GM12874 (cell line): ENCODE results near the gene FGF19.

Experiments used
- TF ChIP-seq, protein P1 (sequence below): IDR thresholded peaks from 2 replicates; pipeline ENCODE4 v1.5.1; 2011; ENCODE audit warnings: low read depth, mild to moderate bottlenecking, control low read depth, low read length, moderate library complexity; ENCODE audit not compliant: insufficient read depth

Gene FGF19

DNA sequence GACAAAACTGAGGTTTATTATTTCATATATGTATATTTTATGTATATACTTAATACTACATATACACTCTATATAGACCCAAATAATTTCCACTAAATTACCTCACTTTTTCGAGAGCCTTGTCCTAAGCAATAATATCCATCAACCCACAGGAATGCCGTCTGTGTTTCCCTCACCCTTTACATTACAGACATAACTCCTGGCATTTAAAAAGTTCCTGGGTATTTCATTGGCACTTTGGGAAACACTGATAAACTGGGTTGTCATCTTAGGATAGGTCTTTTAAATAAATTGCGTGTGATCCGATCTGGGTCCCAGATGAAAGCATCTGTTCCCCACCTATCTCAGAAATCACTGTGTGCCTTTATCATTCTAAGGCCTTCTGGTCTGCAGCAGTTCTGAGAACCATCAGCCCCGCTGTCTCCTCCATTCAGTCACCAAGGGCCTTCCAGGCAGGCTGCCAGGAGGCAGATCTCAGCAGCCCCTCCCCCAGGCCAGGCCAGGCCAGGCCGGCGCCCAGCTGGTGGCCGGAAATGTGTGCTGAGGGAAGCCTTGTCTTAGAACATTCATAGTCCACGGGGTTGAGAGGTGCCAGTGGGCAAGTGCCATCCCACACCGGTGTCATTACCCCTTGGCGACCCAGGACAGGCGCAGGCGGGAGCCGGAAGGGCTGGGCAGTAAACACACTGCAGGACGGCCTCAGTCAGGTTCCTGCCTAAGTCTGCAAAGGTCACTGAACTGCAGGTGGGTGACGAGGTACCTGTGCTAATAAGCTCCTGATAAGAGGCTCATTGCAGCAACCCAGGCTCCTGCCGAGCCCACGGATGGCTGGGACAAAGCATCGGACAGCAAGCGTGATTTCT is 3.3 kb downstream of the FGF19 start:
- TF ChIP-seq, protein P1, sequence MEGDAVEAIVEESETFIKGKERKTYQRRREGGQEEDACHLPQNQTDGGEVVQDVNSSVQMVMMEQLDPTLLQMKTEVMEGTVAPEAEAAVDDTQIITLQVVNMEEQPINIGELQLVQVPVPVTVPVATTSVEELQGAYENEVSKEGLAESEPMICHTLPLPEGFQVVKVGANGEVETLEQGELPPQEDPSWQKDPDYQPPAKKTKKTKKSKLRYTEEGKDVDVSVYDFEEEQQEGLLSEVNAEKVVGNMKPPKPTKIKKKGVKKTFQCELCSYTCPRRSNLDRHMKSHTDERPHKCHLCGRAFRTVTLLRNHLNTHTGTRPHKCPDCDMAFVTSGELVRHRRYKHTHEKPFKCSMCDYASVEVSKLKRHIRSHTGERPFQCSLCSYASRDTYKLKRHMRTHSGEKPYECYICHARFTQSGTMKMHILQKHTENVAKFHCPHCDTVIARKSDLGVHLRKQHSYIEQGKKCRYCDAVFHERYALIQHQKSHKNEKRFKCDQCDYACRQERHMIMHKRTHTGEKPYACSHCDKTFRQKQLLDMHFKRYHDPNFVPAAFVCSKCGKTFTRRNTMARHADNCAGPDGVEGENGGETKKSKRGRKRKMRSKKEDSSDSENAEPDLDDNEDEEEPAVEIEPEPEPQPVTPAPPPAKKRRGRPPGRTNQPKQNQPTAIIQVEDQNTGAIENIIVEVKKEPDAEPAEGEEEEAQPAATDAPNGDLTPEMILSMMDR = no peak

DNA sequence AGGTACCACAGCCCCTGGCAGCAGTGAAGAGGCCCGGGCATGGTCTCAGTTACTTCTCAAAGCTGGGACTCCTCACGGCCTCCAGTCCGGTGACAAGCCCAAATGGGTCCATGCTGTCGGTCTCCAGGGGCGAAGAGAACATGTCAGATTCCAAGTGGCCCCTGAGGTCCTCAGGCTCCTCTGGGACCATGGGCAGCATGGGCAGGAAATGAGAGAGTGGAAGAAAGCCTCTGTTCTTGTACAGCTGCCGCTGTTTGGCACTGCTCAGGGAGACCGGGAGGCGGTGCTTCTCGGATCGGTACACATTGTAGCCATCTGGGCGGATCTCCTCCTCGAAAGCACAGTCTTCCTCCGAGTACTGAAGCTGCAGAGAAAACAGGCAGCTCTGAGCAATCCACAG is 4.6 kb downstream of the FGF19 start:
- TF ChIP-seq, protein P1 = no peak

DNA sequence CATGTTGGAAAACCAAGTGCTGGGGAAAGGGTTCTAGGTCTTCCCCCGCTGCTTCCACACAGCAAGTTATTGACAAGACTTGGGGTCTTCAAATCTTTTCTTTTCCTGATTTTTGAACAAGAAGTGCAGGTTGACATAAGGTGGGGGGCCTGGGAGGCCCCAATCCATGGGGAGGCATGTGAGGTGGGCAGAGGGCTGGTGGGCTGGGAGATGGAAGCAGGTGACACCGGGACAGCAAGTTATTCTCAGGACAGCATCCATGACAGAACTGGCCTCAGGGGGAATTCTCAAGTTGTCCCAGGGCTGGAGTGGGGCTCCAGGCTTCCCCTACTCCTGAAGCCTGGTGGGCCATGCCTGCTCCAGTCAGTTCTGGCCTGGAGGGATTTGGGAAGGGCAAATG is 5.5 kb downstream of the FGF19 start:
- TF ChIP-seq, protein P1 = no peak

DNA sequence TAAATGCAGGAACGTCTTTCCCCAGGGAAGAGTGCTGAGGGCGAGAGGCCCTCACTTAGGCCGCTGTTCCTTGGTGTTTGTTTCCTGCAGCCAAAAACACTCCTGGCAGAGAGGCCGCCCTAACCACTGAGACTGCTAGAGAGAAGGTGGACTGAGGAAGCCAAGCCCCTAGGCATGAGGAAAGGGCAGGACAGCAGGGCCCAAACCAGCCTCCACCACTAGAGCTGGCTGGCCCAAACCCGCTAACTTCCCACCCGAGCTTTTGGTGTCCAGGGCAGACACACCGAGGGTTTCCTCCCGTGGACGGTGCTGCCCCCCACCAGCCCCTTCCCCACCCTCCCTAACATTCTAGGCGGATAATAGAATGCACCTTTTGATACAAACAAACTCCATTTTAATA is 6.0 kb downstream of the FGF19 start:
- TF ChIP-seq, protein P1 = no peak

DNA sequence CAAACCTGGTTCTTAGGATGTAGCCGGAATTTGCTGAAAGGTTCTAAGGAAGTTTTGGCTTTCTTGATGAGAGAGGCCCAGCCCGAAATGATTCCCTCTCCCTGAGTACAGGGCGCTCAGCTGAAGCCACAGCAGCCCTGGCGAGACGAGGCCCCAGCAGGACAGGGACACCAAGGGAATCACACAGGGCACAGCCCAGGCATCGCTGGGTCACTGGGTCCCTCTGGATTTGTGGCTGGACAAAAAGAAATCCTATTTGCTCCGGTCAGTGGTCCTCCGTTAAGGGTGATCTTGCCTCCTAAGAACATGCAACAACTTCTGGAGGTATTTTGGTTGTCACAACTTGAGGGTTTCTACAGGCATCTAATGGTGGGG is 6.4 kb downstream of the FGF19 start:
- TF ChIP-seq, protein P1 = no peak

DNA sequence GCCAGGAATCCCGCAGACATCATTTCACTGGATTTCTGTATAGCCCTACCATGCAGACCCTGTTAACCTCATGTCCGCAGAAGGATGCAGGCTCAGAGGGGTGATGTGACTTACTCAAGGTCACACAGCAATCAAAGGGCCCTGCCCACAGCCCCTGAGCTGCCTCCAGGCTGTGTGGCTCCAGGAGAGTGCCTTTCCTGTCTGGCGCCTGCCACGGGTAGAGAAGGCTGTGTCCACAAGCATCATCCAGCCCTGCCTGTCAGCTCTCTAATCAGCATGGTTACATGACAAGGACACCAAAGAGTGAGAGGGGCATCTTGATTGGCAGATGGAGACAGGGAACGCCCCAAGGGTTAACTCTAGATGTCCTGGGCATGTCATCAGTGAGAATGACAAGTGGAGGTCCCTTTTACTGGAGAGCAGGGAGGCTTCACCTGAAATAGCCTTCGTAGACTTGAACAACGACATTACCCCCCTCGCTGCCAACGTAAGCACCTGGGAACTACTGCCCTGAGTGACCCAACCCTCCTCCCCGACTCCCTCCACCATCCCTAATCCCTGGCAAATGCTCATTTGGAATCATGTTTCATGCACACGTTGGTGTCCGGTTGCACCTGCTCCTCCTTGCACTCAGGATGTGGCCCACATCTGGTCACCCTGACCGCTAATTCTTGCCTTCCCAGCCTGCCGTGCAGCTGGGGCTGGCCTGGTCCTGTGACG is 6.9 kb downstream of the FGF19 start:
- TF ChIP-seq, protein P1 = no peak

DNA sequence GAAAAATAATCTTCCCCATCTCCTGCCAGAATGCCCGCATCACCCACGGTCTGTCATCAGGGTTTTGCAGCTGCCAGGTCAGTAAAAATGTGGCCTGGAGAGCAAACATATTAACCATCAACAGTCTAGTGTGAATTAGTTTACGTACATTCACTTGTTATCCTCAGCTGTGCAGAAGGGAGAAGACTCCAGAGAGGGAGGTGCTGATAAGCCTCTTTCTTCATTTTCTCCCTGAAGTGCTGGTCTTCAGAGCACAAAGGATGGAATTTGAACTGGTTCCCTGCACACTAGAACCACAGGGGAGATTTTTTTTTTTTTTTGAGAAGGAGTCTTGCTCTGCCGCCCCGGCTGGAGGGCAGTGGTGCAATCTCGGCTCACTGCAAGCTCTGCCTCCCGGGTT is 8.2 kb downstream of the FGF19 start:
- TF ChIP-seq, protein P1 = no peak
